Body of pancreas (tissue), 4 donors: ENCODE data around the gene PKP4.

ENCODE experiments used
- POLR2A ChIP-seq, 3 donors: fragments of 450-650 bp; IDR thresholded peaks; one replicate each; pipeline ENCODE4 v1.6.1; 2016; ENCODE audit warnings: antibody characterized with exemption in 3 of 3, mild to moderate bottlenecking in 2 of 3
- TF ChIP-seq, protein P1 (sequence below), 7 experiments: fragments of 450-650 bp in 4 of 7; fragments of 200-600 bp in 3 of 7; sonication (generic) in 3 of 7; IDR thresholded peaks; one replicate each; pipeline ENCODE4 v1.5.1; 2016 to 2019; ENCODE audit warnings: antibody characterized with exemption in 7 of 7

DNA sequence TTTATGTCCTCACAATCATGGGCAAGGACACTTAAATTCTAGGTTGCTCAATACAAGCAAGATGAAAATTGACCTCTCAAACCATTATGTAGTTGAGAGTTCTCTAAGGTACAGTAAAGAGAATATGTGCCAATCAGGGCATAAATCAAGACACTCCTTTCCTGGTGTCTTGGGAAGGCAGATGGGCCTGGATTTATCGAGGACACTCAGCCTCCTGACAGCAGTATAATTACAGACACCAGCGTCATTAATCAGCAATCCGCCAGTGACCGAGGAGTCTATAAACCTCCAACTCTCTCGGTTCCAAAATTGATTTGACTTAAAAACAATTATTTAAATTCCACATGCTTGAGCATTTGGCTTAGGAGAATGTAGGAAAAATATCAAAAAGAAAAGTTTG is 262.7 kb downstream of the PKP4 start:
- no peak for TF ChIP-seq POLR2A (IDR thresholded peaks at IDR 0.05)
- TF ChIP-seq, protein P1, sequence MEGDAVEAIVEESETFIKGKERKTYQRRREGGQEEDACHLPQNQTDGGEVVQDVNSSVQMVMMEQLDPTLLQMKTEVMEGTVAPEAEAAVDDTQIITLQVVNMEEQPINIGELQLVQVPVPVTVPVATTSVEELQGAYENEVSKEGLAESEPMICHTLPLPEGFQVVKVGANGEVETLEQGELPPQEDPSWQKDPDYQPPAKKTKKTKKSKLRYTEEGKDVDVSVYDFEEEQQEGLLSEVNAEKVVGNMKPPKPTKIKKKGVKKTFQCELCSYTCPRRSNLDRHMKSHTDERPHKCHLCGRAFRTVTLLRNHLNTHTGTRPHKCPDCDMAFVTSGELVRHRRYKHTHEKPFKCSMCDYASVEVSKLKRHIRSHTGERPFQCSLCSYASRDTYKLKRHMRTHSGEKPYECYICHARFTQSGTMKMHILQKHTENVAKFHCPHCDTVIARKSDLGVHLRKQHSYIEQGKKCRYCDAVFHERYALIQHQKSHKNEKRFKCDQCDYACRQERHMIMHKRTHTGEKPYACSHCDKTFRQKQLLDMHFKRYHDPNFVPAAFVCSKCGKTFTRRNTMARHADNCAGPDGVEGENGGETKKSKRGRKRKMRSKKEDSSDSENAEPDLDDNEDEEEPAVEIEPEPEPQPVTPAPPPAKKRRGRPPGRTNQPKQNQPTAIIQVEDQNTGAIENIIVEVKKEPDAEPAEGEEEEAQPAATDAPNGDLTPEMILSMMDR (IDR thresholded peaks at IDR 0.05), result no peak
